G401 (cell line): ENCODE measurements around the gene PPP1R1C. TPM values are rescaled to one million over a fixed set of nuclear protein-coding genes. Genes with fewer than 3 reads are reported as not detected.
A peak's percentile ranks its signal among the peaks of the same experiment; 100 is the strongest.
"Not testable (repeated sequence)": the region's sequence is repeated elsewhere in the genome, so short reads cannot be mapped to it uniquely, and the experiment has no call there.

Experiments
- DNase-seq: peaks from one replicate; pipeline ENCODE4 v3.0.0-alpha.2; 2015; ENCODE audit warnings: low spot score
- in situ Hi-C: cut with HindIII; loops from 2 replicates; pipeline ENCODE4 v1.10.0; 2016; ENCODE audit warnings: low sequenced_read_pairs, mixed read lengths
- total RNA-seq: library from RNA; depleted of rRNA; stranded (reverse); fragments of >200 nt; shearing (Covaris generic); gene quantifications from 2 replicates; pipeline ENCODE4 v1.2.3, GENCODE V29; 2014; rRNA removed

Gene PPP1R1C, protein sequence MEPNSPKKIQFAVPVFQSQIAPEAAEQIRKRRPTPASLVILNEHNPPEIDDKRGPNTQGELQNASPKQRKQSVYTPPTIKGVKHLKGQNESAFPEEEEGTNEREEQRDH
- total RNA-seq: not detected in 2 replicates

DNA sequence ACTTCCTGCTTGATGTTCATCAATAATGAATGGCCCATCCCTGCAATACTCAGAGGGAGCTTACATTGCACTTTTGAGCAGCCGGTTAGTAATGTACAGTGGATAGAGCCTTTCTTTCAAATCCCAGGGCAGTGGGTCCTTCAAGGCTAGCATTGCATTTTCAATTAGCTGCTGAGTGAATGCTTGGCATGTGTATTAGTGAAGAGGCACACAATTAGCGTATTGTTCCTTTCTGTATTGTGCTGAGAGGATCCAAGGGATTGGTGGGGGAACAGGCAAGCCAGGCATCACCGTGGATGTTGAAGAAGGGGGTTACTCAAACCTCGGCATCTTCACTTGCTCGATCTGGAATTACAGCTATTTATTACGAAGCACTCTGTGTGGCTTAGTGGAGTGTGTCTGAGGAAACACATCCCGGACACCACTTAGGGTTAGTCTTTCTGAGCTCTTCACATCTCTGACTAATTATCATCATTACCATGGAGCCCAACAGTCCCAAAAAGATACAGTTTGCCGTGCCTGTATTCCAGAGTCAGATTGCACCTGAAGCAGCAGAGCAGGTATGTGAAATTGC, at the start of gene PPP1R1C:
Gene PPP1R1C, plus strand, starts transcription at position 222 of the 574 bp plus-strand sequence. Its CDS starts 258 bp downstream, at position 480.
- in situ Hi-C loops: no loop called here
- peak; percentile 57 for DNase-seq

DNA sequence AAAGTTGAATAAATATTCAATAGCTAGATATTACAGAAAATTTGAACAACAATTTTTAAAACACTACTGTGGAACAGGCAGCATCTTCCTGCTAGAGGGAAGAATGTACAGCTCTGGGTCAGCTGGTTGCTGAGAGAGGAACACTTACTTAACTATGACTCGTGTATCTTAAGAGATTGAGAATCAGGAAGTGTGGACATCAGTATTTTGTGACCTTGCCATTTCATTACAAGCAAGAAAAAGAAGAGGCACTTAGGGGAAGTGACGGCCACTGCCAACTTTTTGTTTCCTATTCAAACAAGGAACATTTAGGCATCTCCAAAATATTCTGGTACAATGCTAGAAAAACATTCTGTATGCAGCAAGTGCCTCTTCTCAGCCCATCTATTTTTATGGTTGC, 48.2 kb upstream of the PPP1R1C start:
- DNase-seq: no peak
- in situ Hi-C loops: no loop called here

DNA sequence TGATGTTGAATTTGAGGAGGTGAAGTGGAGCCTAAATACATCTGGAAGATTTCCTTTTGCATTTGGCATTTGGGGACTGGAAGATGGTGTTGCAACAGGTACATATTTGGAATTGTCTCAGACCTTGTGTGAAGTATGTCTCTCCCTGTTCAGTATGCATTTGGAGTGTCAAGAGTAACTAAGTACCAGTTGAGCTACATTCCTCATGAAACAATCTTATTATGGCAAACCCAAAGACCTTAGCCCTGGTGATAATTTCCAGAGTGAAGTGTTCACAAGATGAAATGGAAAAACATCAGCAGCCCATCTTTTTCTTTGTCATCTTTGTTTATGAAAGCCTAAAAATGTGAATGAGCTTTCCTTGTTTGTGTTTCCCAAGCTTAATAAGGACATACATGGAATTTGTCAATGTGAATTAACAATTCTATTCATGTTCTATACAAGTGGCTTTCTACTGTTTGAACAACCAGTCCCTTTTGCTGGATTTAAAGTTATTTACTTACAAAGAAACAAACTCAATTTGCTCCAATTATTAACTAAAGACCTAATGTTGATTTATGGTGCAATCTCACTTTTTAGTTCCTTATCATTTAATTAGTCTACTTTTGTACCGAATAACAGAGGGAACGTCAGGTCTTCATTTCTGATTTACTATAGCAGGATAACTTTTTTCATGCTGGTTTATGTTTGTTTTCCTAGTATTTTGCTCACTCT, 42.1 kb upstream of the PPP1R1C start:
- DNase-seq: no peak

DNA sequence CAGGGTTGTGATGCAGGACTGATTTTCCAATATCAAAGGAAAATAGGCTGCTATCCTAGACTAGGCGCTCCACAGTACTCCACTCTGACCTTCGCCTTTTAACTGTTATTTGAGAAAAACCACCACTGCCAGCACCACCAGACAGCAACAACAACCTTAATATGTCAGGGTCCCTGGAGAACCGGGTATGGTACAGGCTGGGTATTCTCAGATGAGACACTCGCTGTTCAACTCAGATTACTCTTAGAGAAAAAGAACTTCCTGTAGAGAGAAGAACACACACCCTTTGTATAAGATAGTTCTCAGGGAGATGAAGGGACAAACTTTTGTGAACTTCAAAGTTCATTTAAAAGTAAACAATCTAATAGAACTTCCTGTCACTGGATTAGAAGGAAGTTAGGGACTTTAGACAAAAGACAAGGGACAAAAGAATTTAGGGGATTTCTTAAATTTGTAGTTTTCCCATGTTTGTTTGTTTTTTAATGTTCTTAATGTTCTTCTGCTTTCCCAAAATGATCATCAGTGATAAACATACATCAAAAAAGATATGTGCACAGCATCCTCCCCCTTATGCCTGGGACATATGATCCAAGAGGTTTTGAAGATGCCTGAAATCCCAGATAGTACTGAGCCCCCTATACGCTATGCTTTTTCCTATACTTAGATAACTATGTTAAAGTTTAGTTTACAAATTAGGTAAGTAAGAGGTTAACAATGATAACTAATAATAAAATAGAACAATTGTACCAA, 41.3 kb upstream of the PPP1R1C start:
- in situ Hi-C loops: no loop called here

More for the DNA sequence above, 42.1 kb upstream of the PPP1R1C start:
- in situ Hi-C loops: no loop called here

DNA sequence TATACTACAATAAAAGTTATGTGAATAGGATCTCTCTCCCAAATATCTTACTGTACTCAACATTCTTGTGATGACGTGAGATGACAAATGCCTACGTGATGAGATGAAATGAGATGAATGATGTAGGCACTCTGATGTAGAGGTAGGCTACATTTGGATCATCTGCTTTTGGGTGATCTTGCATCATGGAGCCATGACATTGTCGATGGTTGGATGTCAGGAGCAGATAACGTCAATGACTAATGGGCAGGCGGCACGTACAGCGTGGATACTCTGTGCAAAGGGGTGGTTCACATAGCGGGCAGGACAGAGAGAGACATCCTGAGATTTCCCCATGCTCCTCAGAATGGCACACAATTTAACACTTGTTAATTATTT, 40.8 kb upstream of the PPP1R1C start:
- no peak for DNase-seq
- in situ Hi-C loops: no loop called here

More for the DNA sequence above, 41.3 kb upstream of the PPP1R1C start:
- no peak for DNase-seq

DNA sequence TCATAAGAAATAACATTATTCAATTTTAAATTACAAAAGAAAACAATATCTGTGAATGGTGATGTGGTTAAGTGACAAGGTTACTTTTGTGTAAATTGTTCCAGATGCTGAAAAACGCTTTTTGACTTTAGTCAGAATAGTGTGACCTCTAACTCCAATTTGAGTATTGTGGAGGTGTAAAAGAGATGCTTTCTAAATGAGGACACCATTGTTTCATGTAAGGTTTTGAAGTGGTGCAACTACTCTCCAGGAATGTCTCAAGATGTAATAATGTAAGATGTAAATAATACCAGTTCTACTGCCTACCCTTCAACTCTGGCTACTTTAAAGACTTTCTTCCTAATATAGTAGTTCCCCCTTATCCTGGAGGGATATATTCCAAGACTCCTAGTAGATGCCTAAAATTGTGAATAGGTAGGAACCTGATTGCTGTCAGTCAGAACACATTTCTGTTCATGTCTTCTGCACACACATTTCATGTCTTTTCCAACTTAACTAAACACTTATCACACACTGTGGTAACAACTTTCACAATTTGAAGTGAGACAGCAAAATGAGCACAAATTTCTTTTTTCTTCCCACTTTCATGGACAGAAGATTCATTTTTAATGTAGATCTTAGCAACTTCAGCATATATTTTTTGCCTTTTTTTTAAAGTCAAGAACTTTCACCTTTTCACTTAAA, 39.1 kb upstream of the PPP1R1C start:
- in situ Hi-C loops: no loop called here
- DNase-seq: no peak

DNA sequence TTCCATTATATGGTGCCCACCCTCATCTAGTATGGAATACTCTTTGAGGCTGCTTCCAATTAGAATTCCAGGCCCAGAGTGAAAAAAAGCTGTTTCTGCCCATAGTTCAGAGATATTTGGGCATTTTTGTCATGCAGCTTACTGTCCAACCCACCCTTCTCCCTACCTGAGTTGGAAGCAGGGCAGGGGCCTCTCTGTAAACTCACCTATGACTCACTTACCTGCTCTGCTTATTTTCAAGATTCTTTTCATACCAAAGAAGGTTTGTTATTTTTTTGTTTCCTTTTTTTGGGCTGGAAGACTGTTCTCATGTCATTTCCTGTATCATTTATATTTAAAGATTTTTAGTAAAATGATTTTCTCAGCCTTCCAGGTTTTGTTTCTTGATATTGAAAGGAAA, 38.4 kb upstream of the PPP1R1C start:
- in situ Hi-C loops: no loop called here
- DNase-seq: no peak

DNA sequence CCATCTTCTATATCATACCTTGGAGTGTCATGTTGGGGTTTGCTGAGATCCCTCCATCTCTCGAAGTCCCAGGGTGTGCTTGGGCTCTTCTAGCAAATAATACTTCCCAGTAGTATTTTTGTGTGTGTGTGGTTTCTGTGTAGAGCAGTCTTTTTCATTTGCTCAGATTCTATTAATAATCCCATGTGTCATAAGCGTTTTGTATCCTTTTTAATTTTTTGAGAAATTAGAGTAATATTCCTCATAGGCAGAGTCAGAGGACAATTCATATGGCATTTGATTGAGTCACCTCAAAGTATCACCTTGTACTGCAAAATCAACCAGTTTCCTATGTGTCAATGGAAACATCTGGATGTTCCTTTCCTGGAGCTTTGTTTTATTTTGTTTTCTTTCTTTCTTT, 37.4 kb upstream of the PPP1R1C start:
- in situ Hi-C loops: no loop called here
- DNase-seq: no peak

DNA sequence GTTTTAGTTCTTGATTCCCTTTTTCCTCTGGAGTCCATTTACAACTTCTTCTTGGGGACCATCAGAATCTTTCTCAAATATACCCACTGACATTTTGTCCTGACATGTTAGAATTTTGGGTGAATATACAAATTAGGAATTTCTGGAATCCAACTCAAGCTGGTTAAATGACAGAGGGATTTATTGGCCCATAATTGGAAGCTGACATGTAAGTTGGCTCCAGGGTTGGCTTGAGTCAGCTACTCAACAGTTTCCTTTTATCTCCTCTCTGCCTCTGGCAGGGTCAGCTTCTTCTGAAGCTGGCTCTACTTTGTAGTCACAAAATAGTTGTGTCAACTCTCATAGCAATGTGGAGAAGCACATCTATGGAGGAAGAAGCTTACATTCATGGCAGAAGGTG, 36.6 kb upstream of the PPP1R1C start:
- in situ Hi-C loops: no loop called here
- no peak for DNase-seq

DNA sequence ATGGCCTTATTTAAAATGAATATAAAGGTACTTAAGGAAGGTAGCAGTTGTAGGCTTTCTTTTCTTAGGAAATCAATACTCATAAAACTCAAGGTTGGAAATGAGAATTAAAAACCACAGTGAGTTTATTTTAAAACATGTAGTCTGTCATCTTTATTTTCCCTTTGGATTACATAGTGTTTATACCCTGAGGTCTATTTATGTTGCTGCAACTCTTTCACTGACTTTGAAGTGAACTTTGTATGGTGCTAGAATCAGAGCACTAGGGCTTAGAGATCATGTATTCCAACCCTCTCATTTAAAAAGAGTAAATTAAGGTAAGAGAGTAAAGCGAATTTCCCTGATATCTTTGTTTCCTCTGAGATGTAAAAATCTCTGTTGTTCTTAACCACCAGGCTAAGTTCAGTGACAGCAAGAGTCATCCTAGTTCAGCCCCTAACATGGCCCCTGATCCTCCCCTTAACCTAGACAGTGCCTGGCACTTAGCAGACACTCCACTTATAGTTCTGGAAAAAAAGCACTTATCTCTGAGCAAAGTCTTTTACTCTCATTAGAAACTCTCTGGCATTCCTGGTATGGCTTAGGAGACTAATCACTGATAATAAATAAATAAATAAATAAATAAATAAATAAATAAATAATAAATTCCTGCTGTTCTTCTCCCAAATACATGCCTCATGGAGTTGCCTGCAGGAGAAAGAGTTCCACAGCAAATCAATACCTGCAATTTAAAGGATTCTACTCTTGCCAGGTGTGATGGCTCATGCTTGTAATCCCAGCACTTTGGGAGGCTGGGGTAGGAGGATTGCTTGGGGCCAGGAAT, 33.0 kb upstream of the PPP1R1C start:
- DNase-seq: no peak
- in situ Hi-C loops: no loop called here

DNA sequence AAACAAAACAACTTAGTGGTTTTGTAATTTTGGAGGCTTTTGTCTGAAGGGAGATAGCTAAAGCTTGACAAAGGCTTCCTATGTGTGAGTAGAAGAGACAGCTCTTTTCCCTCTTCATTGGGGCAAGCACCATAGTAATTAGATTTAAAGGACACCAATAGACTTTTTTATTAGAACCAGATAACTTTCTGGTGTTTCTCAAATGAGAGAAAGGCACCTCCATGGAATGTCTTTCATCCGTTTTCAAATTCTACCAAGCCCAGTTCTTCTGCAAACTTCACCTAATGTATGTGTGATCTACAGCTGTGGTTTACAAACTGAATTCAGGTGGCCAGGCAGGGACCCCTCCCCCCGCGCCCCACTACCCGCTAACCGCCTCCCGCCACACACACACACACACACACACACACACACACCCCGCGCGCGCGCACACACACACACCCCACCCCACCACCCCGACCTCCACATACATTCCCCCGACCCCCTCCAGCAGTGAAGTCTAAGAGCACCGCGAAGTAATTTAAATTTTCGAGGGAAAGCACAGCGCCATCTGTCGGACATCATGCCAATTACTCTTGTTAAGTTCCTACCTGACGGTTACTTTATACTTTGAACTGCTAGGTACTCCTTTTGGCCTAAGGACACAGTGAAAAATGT, 31.6 kb upstream of the PPP1R1C start:
- in situ Hi-C loops: no loop called here
- peak; percentile 64 for DNase-seq

DNA sequence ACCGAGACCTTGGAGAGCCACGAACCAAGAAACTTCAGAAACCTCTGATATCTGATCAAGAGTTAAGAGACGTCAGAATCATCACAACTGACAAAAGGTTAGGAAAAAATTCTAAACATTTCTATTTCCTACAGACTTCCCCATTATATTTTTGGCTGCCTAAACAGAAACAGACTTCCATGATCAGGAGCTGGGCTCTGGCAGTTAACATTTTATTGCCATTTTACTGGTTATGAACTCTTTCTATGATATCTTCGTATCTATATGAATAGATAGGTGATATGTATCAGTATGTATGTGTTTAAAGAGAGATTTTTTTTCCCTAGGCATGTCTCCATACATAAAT, 31.1 kb upstream of the PPP1R1C start:
- in situ Hi-C loops: no loop called here
- DNase-seq: no peak

DNA sequence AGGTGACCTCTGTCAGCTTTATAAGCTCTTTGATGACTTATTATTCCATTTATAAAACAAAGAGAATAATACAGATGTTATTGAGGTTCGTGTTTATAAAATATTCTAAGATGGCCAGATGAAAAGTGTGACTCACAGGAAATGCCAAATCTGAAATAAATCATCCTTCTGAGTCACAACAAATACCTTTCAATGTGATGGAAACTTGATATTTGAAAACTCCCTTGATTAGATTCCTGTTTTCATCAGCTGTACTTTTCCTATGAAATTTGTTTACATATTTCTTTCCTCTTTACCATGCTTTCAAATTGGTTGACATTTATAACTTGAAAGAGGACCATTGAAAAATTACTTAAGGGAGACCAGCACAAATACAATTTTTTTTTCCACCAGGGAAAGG, 30.6 kb upstream of the PPP1R1C start:
- DNase-seq: no peak
- in situ Hi-C loops: no loop called here

DNA sequence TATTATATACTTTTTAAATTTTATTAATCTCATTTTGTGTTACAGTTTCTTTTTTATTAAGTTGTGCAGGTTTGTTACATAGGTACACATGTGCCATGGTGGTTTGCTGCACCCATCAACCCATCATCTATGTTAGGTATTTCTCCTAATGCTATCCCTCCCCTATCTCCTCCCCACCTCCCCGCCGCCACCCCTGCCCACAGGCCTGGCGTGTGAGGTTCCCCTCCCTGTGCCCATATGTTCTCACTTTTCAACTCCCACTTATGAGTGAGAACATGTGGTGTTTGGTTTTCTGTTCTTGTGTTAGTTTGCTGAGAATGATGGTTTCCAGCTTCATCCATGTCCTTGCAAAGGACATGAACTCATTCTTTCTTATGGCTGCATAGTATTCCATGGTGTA, 29.8 kb upstream of the PPP1R1C start:
- in situ Hi-C loops, DNase-seq: not testable (repeated sequence)

DNA sequence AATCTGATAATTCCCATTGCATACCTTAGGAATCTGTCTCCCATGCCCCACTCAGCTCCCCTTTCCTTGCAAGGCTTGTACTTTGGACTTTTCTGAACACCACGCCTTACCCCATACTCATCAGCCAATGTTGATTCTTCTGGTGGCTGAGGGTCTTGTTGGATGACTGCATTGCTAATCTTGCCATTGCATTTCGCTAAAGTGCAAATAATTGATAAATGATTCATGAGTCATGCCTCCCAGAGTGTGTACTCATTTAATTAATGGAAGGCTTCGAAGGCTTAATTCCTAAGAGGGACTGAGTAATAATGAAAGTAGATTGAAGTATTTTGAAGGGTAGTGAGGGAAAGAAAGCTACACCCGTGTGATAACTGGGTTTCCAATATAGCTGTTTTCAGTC, 28.0 kb upstream of the PPP1R1C start:
- in situ Hi-C loops: no loop called here
- no peak for DNase-seq

DNA sequence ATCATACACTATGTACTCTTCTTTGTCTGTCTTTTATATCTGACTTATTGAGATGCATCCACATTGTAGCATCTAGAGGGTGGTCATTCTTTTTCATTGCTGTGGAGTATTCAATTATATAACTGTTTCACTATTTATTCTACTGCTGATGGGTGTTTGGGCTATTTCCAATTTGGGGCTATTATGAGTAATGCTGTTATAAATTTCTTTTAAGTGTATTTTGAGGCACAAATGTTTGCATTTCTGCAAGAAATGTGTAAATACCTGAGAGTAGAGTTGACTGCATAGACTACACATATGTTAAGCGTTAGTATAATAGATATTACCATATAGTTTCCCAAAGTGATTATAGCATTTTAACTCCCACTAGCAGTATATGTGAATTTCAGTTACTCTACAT, 26.9 kb upstream of the PPP1R1C start:
- in situ Hi-C loops: no loop called here
- DNase-seq: no peak

DNA sequence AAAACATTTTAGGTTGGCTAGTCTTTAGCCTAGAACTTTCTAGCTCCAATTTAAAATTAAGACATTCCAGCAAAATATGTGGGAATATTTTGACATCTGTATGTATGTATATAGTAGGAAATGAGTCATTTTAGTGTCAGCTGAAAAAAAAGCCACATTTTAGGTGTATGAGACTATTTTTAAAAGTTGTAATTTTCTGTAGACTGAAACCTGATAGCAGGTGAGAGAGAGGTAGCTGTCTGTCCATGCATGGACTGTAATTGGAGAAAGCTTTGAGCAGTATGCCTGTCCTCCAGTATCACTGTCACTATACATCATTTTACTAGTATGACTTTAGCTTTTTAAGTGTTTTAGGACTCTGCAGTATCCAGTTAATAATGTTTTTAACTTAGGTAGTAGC, 26.1 kb upstream of the PPP1R1C start:
- no peak for DNase-seq
- in situ Hi-C loops: no loop called here

DNA sequence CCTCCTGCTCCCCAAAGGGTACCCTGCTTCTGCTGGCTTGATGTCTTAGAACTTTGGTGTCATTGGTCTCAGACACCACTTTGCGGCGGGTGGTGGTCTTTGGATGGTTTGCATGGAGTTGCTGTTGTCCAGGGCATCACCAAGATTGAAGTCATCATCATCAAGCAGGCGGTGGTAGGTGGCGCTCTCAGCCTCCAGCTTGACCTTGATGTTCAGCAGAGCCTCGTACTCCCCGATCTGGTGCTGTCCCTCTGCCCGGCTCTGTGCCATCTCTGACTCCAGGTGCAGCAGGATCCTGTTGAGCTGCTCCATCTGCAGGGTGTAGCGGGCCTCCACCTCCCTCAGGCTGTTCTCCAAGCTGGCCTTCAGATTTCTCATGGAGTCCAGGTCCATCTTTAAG, 24.5 kb upstream of the PPP1R1C start:
- in situ Hi-C loops, DNase-seq: not testable (repeated sequence)
